ENCODE results near the gene PLXNC1.

The PLXNC1 gene

DNA sequence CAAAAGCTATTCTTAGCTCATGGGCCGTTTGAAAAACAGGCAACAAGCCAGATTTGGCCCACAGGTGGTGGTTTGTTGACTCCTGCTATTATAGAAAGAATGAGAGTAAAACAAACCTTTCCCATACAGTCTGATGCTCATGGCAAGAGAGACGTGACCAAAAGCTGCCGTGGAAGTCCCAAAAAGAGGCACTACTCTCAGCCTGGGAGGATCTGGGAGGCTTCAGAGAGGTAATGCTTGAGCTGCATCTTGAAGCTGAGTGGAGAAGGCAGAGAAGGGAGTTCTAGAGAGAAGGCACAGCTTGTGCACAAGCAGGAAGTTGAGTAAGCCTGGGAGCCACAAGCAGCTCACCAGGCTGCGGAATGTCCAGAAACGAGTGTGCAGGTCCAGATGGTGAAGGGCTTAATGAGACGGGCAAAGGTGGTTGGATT, 9.6 kb downstream of the PLXNC1 start:
- intact Hi-C loops (cut with micrococcal nuclease), result loop anchor here (10.0 kb wide), 2 partner anchors 47 to 107 kb away; no protein-coding TSS in a partner anchor
- no peak overlapping the region for H3K4me3 Mint-ChIP-seq
- no peaks in the 10 kb centered on the region for H3K27me3 Mint-ChIP-seq
- no peak overlapping the region for H3K27ac Mint-ChIP-seq
- H3K36me3 Mint-ChIP-seq (ENCODE audit: low read depth), result no peaks in the 10 kb centered on the region
- peaks cover 6% of the 10 kb centered on the region for H3K9me3 Mint-ChIP-seq
- H3K4me1 Mint-ChIP-seq (ENCODE audit: low read depth), result peaks cover 20% of the 10 kb centered on the region

DNA sequence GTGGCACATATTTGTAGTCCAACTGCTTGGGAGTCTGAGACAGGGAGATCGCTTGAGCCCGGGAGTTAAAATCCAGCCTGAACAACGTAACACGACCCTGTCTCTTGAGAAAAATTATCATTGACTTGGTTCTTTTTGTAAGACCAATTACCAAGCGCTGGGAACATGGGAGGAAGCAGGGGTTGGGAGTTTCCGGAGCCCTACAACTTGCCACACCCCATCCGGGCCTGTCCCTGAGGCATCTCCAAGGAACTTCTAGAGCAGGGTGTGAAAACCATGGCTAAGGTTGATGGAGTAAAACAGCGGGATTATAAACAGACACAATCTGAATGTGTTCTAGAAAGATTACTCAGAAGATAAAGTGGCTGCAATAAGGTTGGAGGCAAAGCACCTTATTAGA, 10.3 kb downstream of the PLXNC1 start:
- intact Hi-C loops (cut with micrococcal nuclease), result loop anchor here (10.0 kb wide), 2 partner anchors 46 to 106 kb away; no protein-coding TSS in a partner anchor
- peaks cover 6% of the 10 kb centered on the region for H3K9me3 Mint-ChIP-seq
- H3K4me3 Mint-ChIP-seq, result no peak overlapping the region
- H3K4me1 Mint-ChIP-seq (ENCODE audit: low read depth), result peaks cover 20% of the 10 kb centered on the region
- no peaks in the 10 kb centered on the region for H3K36me3 Mint-ChIP-seq (ENCODE audit: low read depth)
- H3K27ac Mint-ChIP-seq, result no peak overlapping the region
- no peaks in the 10 kb centered on the region for H3K27me3 Mint-ChIP-seq

DNA sequence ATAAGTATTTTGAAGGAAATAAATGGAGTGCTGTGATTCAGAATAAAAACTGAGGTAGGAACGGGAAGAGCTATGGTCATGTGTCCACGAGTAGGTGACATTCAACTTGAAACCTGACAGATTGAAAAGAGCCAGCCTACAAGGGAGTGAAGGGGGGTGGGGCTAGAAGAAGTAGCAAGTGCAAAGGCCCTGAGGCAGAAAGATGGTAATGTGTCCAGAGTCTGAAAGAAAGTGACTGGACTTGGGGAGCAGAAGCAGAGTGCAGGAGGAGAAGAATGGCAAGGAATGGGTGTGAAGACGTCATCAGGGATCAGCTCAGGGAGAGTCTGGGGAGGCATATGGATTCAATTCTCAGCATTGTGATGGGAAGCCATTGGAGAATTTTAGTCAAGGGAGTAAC, 13.7 kb downstream of the PLXNC1 start:
- Mint-ChIP-seq H3K4me3 (no peak overlapping the region), H3K9me3 (peaks cover 6% of the 10 kb centered on the region), H3K27me3 (no peaks in the 10 kb centered on the region), H3K4me1 (ENCODE audit: low read depth) (peaks cover 39% of the 10 kb centered on the region), H3K27ac (no peak overlapping the region), H3K36me3 (ENCODE audit: low read depth) (no peaks in the 10 kb centered on the region)
- intact Hi-C loops (cut with micrococcal nuclease), result no loop called here

- H3K27me3 Mint-ChIP-seq, result no peaks in the 10 kb centered on the region
- H3K36me3 Mint-ChIP-seq (ENCODE audit: low read depth), result no peaks in the 10 kb centered on the region
- peaks cover 6% of the 10 kb centered on the region for H3K9me3 Mint-ChIP-seq
- H3K4me1 Mint-ChIP-seq (ENCODE audit: low read depth), result peaks cover 34% of the 10 kb centered on the region
- no peak overlapping the region for H3K4me3 Mint-ChIP-seq
- no peak overlapping the region for H3K27ac Mint-ChIP-seq
- intact Hi-C loops (cut with micrococcal nuclease), result no loop called here
These were observed 15.5 kb downstream of the PLXNC1 start for GRCh38 chr12:94163850-94164249.

DNA sequence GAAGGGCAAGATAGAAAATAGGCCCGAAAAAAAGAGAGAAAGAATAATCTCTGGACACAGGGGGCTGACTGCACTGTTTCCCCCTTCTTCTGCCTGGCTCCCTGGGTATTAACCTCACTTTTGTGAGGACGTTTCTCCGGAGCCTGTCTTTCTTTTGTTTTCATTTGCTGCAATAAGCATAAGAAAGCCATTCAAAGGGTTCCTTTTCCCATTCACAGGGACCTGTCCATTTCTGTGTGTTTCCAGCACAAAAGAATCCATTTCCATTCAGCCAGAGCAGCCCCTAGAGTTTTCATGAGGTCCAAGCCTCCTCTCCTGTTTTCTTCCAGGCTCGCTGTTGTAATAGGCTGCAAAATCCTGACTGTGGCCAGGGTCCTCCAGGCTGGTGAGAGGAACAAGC, 16.8 kb downstream of the PLXNC1 start:
- Mint-ChIP-seq H3K9me3 (peaks cover 6% of the 10 kb centered on the region), H3K27ac (peak overlapping the region; percentile 22), H3K27me3 (no peaks in the 10 kb centered on the region), H3K4me3 (no peak overlapping the region), H3K4me1 (ENCODE audit: low read depth) (peaks cover 29% of the 10 kb centered on the region), H3K36me3 (ENCODE audit: low read depth) (peaks cover 2% of the 10 kb centered on the region)
- intact Hi-C loops (cut with micrococcal nuclease), result no loop called here

GRCh38 chr12:94165670-94166364, 17.4 kb downstream of the PLXNC1 start:
- intact Hi-C loops (cut with micrococcal nuclease), result no loop called here
- peaks cover 6% of the 10 kb centered on the region for H3K9me3 Mint-ChIP-seq
- H3K36me3 Mint-ChIP-seq (ENCODE audit: low read depth), result peaks cover 4% of the 10 kb centered on the region
- H3K27ac Mint-ChIP-seq, result no peak overlapping the region
- H3K4me3 Mint-ChIP-seq, result no peak overlapping the region
- no peaks in the 10 kb centered on the region for H3K27me3 Mint-ChIP-seq
- peaks cover 36% of the 10 kb centered on the region for H3K4me1 Mint-ChIP-seq (ENCODE audit: low read depth)

GRCh38 chr12:94167071-94167755, 18.8 kb downstream of the PLXNC1 start:
- H3K27me3 Mint-ChIP-seq, result no peaks in the 10 kb centered on the region
- H3K4me1 Mint-ChIP-seq (ENCODE audit: low read depth), result peaks cover 45% of the 10 kb centered on the region
- no peak overlapping the region for H3K27ac Mint-ChIP-seq
- intact Hi-C loops (cut with micrococcal nuclease), result no loop called here
- peaks cover 4% of the 10 kb centered on the region for H3K36me3 Mint-ChIP-seq (ENCODE audit: low read depth)
- H3K4me3 Mint-ChIP-seq, result no peak overlapping the region
- peaks cover under 1% of the 10 kb centered on the region for H3K9me3 Mint-ChIP-seq

- no peaks in the 10 kb centered on the region for H3K9me3 Mint-ChIP-seq
- intact Hi-C loops (cut with micrococcal nuclease), result no loop called here
- H3K4me1 Mint-ChIP-seq (ENCODE audit: low read depth), result peaks cover 48% of the 10 kb centered on the region
- H3K36me3 Mint-ChIP-seq (ENCODE audit: low read depth), result peaks cover 4% of the 10 kb centered on the region
- no peaks in the 10 kb centered on the region for H3K27me3 Mint-ChIP-seq
- no peak overlapping the region for H3K4me3 Mint-ChIP-seq
- peak overlapping the region; percentile 28 for H3K27ac Mint-ChIP-seq
These were observed 19.5 kb downstream of the PLXNC1 start for GRCh38 chr12:94167756-94168416.

GRCh38 chr12:94169495-94169894, 21.1 kb downstream of the PLXNC1 start:
- Mint-ChIP-seq H3K4me3 (no peak overlapping the region), H3K36me3 (ENCODE audit: low read depth) (peaks cover 4% of the 10 kb centered on the region), H3K27me3 (no peaks in the 10 kb centered on the region), H3K27ac (no peak overlapping the region), H3K4me1 (ENCODE audit: low read depth) (peaks cover 60% of the 10 kb centered on the region), H3K9me3 (no peaks in the 10 kb centered on the region)
- intact Hi-C loops (cut with micrococcal nuclease), result no loop called here

GRCh38 chr12:94169966-94170689, 21.8 kb downstream of the PLXNC1 start:
- Mint-ChIP-seq H3K4me1 (ENCODE audit: low read depth) (peaks cover 60% of the 10 kb centered on the region), H3K27me3 (no peaks in the 10 kb centered on the region), H3K36me3 (ENCODE audit: low read depth) (peaks cover 4% of the 10 kb centered on the region), H3K27ac (no peak overlapping the region), H3K9me3 (no peaks in the 10 kb centered on the region), H3K4me3 (no peak overlapping the region)
- intact Hi-C loops (cut with micrococcal nuclease), result no loop called here

GRCh38 chr12:94170690-94171594, 22.6 kb downstream of the PLXNC1 start:
- Mint-ChIP-seq H3K27me3 (no peaks in the 10 kb centered on the region), H3K4me3 (no peak overlapping the region), H3K36me3 (ENCODE audit: low read depth) (peaks cover 4% of the 10 kb centered on the region), H3K9me3 (no peaks in the 10 kb centered on the region), H3K27ac (peak overlapping the region; percentile 62), H3K4me1 (ENCODE audit: low read depth) (peaks cover 60% of the 10 kb centered on the region)
- intact Hi-C loops (cut with micrococcal nuclease), result no loop called here

- intact Hi-C loops (cut with micrococcal nuclease), result no loop called here
- Mint-ChIP-seq H3K27ac (peak overlapping the region; percentile 62), H3K4me3 (no peak overlapping the region), H3K4me1 (ENCODE audit: low read depth) (peaks cover 65% of the 10 kb centered on the region), H3K9me3 (no peaks in the 10 kb centered on the region), H3K36me3 (ENCODE audit: low read depth) (peaks cover 4% of the 10 kb centered on the region), H3K27me3 (no peaks in the 10 kb centered on the region)
These were observed 23.2 kb downstream of the PLXNC1 start for GRCh38 chr12:94171595-94171930.

DNA sequence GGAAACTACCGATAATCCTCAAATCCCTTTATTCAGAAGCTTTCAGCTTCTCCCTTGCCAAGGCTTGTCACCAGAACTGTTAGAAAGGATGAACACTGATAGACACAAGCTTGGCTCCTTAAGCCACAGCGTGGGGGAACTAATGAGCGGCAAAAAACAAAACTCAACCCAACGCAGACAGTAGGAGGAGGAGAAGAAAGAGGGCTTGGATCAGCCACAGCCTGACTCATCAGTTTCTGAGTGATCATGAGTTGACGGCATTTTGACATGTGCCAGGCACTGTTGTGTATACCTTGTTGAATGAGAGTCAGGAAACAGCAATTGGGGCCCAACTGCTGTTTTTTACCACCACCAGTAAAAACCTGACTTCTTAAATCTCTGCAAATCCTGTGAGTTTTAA, 23.7 kb downstream of the PLXNC1 start:
- Mint-ChIP-seq H3K9me3 (peaks cover 2% of the 10 kb centered on the region), H3K27me3 (no peaks in the 10 kb centered on the region), H3K4me3 (no peak overlapping the region), H3K36me3 (ENCODE audit: low read depth) (peaks cover 5% of the 10 kb centered on the region), H3K27ac (peak overlapping the region; percentile 62), H3K4me1 (ENCODE audit: low read depth) (peaks cover 65% of the 10 kb centered on the region)
- intact Hi-C loops (cut with micrococcal nuclease), result no loop called here
